Measurements from ENCODE around the gene STOM. TPM values are rescaled to one million over a fixed set of nuclear protein-coding genes. Genes with fewer than 3 reads are reported as not detected.

The STOM gene
- total RNA-seq, 1 experiment from 2014 or later: 22.4 TPM

- DNase-seq (ENCODE audit: low read depth, low spot score) (no peak), ATAC-seq (no peak)
- no peaks in the 10 kb centered on the region for H3K9me2 ChIP-seq (ENCODE audit: insufficient read depth)
- no peak overlapping the region for H2AFZ ChIP-seq (ENCODE audit: low read depth, low read length, poor library complexity, severe bottlenecking)
- no peak overlapping the region for H3K4me3 ChIP-seq (replicated peaks in 1 of 2; ENCODE audit: low read depth in 1 of 2, low read length in 2 of 2)
- BruUV-seq (replicated peaks): no TSS peak
- no peaks in the 10 kb centered on the region for H3K36me3 ChIP-seq (ENCODE audit: control insufficient read depth in 1 of 2, insufficient read depth in 2 of 2, low read length in 2 of 2)
- no peaks in the 10 kb centered on the region for H3K79me2 ChIP-seq (ENCODE audit: insufficient read depth, low read length)
- no peaks in the 10 kb centered on the region for H3K9me3 ChIP-seq (ENCODE audit: control insufficient read depth in 1 of 2, insufficient read depth in 1 of 2, low read depth in 1 of 2, low read length in 2 of 2)
- TF ChIP-seq EZH2phosphoT487 (IDR thresholded peaks at IDR 0.05; ENCODE audit: borderline replicate concordance): no peak
- TF ChIP-seq ZFX (IDR thresholded peaks at IDR 0.05): no peak
- TF ChIP-seq JUND (IDR thresholded peaks at IDR 0.05): no peak
- no peak for TF ChIP-seq SRF (IDR thresholded peaks at IDR 0.05; ENCODE audit: low read depth)
- TF ChIP-seq CBX3 (IDR thresholded peaks at IDR 0.05; ENCODE audit: low read depth): no peak
- TF ChIP-seq FOSL1 (IDR thresholded peaks at IDR 0.05; ENCODE audit: low read depth): no peak
- TF ChIP-seq EGR1 (IDR thresholded peaks at IDR 0.05; ENCODE audit: low read depth): no peak
- TF ChIP-seq CEBPB (IDR thresholded peaks at IDR 0.05; ENCODE audit: low read depth): no peak
- no peak for TF ChIP-seq ATF3 (IDR thresholded peaks at IDR 0.05)
- no peak for TF ChIP-seq YY1 (IDR thresholded peaks at IDR 0.05; ENCODE audit: extremely low read depth, insufficient replicate concordance, low read depth, low read length)
- TF ChIP-seq SP1 (IDR thresholded peaks at IDR 0.05; ENCODE audit: low read depth): no peak
- no peak for TF ChIP-seq REST (IDR thresholded peaks at IDR 0.05; ENCODE audit: low read depth)
- RAD21 ChIA-PET (ENCODE audit: low non-redundant PET in 1 of 2, low total read pairs in 2 of 2, uncharacterized antibody in 2 of 2, unreplicated experiment in 2 of 2): no interaction called here
- intact Hi-C loops (cut with micrococcal nuclease): no loop called here
- CTCF ChIA-PET: no interaction called here
- POLR2A ChIA-PET: interaction anchor here (0.5 kb wide), 1 partner anchor 24 kb away, joined by 4 read pairs; no protein-coding TSS in a partner anchor
- no peak overlapping the region for H3K9ac ChIP-seq (ENCODE audit: low read length)
- H3K4me2 ChIP-seq (ENCODE audit: low read length): no peak overlapping the region
- H4K20me1 ChIP-seq (ENCODE audit: insufficient read depth): no peaks in the 10 kb centered on the region
- no peak overlapping the region for H3K27ac ChIP-seq (ENCODE audit: low read depth, low read length)
- no peaks in the 10 kb centered on the region for H3K4me1 ChIP-seq (ENCODE audit: control insufficient read depth in 1 of 2, insufficient read depth in 2 of 2, low read length in 2 of 2)
- no peaks in the 10 kb centered on the region for H3K27me3 ChIP-seq (ENCODE audit: insufficient read depth, low read length)
These were observed 23.3 kb upstream of the STOM start for GRCh38 chr9:121393318-121393717.

Measured in HCT116 (cell line).